Muscle layer of duodenum (tissue), 2 donors: ENCODE measurements around the gene UBXN11.

ENCODE experiments used
- H3K27ac ChIP-seq: one replicate; pipeline ENCODE4 v1.7.0; 2013; ENCODE audit warnings: mild to moderate bottlenecking, low read length
- H3K27me3 ChIP-seq: one replicate; pipeline ENCODE4 v1.7.0; 2013; ENCODE audit warnings: low read depth, mild to moderate bottlenecking, control low read depth, low read length
- H3K36me3 ChIP-seq, 2 donors: one replicate each; pipeline ENCODE4 v1.7.0; 2013; ENCODE audit warnings: low read length in 2 of 2, control low read depth in 1 of 2, mild to moderate bottlenecking in 1 of 2; ENCODE audit not compliant: insufficient read depth in 2 of 2, control insufficient read depth in 1 of 2
- H3K4me1 ChIP-seq, 2 donors: one replicate each; pipeline ENCODE4 v1.7.0; 2013; ENCODE audit warnings: low read length in 2 of 2, mild to moderate bottlenecking in 2 of 2, control low read depth in 1 of 2, moderate library complexity in 1 of 2; ENCODE audit not compliant: insufficient read depth in 2 of 2, control insufficient read depth in 1 of 2
- H3K4me3 ChIP-seq, 2 donors: one replicate each; pipeline ENCODE4 v1.7.0; 2013; ENCODE audit warnings: low read length in 2 of 2, low read depth in 1 of 2, mild to moderate bottlenecking in 1 of 2
- H3K9me3 ChIP-seq, 2 donors: one replicate each; pipeline ENCODE4 v1.7.0; 2013; ENCODE audit warnings: low read length in 2 of 2, control low read depth in 1 of 2, mild to moderate bottlenecking in 1 of 2; ENCODE audit not compliant: control insufficient read depth in 1 of 2
- donor health status: healthy.

The UBXN11 gene

DNA sequence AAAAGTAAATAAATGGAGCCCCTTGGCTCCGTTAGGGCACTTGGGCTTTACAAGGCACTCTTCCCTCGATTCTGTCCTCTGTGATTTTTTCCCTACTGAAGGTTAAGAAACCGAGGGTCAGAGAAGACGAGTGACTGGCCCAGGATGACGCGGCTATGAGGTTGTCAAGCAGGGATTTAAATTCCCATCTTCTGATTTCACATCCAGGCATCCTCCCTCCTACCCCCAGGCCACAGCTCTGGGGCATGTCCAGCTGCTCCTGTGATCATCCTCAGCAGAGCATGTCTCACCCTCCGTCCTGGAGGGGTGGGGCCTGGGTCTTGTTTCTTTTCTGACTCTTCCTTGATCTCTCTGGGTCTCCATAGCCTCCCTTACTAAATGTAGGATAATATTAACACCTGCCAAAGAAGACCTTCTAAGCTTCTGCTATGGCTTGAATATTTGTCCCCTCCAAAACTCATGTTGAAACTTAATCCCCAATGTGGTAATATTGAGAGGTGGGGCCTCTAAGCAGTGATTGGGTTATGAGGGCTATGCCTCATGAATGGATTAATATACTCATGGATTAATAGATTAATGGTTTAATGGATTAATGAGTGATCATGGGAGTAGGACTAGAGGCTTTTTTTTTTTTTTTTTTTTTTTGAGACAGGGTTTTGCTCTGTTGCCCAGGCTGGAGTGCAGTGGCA lies 42.9 kb upstream of the UBXN11 start:
- H3K9me3 ChIP-seq: no peaks in the 10 kb centered on the region
- no peaks in the 10 kb centered on the region for H3K27me3 ChIP-seq
- no peaks in the 10 kb centered on the region for H3K4me1 ChIP-seq
- H3K36me3 ChIP-seq: no peaks in the 10 kb centered on the region
- H3K27ac ChIP-seq: no peak overlapping the region
- H3K4me3 ChIP-seq: no peak overlapping the region

DNA sequence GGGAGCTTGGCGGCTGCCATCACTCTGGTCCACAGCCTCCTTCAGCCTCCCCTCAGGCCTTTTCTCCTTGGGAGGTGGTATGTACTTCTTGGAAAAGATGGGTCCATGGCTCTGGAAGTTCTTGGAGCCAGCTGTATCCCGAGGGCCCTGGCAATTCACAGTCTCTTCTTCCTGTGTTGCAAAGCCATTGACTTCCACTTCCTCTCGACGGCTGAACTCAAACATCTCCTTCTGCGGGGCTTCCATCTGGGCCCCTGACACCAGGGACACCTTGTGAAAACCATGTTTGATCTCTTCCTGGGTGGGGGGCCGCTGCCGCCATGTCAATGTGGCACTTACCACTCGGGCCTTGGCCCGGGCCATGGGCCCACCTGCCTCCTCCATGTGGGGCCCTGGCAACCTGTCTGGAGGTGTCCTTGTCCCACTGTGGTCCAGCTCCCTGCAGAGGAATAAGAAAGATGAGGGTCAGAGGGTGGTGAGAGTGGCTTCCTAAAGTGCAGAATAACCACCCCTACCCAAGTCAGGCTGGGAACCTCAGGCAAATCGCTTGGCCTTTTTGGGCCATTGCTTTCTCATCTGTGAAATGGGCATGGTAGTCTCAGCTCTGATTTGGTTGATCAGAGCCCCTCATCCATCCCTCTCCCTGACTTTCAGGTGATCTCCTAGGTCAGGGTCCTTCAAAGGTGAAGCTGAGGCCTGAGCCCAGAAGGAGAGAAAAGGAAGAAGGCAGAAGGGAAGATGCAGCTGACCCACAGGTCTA lies 40.0 kb upstream of the UBXN11 start:
- Histone ChIP-seq H3K4me1 (no peaks in the 10 kb centered on the region), H3K27me3 (no peaks in the 10 kb centered on the region), H3K4me3 (no peak overlapping the region), H3K27ac (no peak overlapping the region), H3K36me3 (no peaks in the 10 kb centered on the region), H3K9me3 (no peaks in the 10 kb centered on the region)

DNA sequence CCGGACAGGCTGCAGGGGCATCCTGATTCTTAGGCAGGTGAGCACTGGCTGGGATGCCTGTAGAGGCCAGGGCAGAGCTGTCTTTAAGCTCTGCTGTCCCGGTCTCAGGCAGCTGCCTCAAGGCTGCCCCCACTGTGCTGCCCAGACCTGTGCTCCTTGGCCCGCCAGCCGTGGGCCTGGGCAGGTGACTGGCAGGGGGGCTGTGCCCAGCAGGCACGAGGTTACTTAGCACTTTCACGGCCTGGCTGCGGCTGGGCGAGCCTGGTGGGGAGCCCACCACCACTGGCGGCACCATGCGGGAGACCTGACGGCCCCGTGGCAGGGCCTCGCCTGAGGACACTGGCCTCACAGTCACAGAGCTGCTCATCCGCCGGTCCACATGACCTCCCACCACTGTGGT lies 39.3 kb upstream of the UBXN11 start:
- Histone ChIP-seq H3K4me1 (no peaks in the 10 kb centered on the region), H3K27me3 (no peaks in the 10 kb centered on the region), H3K4me3 (no peak overlapping the region), H3K27ac (no peak overlapping the region), H3K36me3 (no peaks in the 10 kb centered on the region), H3K9me3 (no peaks in the 10 kb centered on the region)

DNA sequence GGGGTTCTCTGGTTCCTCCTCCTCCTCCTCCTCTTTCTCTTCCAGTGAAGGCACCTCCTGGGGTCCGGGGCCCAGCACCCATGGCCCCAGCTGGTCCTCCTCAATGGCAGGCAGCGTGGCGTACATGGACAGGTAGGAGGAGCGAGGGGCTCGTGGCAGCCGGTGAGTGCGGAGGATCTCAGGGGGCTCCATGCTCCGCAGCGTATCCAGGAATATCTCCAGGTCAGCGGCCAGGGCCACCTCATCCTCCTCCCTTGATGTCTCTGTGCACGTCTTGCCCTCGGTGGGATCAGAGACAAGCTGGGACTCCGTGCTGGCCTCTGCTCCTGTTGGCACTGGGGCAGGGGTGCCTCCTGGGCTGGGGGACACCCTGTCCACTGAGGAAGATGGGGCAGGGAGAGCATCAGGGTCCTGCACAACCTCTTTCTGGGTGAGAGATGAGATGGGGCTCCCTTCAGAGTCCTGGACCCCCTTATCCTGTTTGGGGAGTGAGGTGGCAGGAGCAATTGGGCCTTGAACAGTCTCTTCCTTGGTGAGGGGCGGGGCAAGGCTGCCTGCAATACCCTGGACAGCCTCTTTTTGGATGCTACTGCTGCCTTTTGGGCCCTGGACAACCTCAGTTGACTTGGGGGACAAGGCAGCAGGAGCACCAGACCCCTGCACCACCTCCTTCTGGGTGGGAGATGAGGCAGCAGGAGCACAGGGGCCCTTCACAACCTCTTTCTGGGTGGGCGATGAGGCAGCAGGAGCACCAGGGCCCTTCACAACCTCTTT lies 37.9 kb upstream of the UBXN11 start:
- Histone ChIP-seq H3K4me1 (no peaks in the 10 kb centered on the region), H3K27me3 (no peaks in the 10 kb centered on the region), H3K4me3 (no peak overlapping the region), H3K36me3 (no peaks in the 10 kb centered on the region), H3K27ac (no peak overlapping the region), H3K9me3 (no peaks in the 10 kb centered on the region)

DNA sequence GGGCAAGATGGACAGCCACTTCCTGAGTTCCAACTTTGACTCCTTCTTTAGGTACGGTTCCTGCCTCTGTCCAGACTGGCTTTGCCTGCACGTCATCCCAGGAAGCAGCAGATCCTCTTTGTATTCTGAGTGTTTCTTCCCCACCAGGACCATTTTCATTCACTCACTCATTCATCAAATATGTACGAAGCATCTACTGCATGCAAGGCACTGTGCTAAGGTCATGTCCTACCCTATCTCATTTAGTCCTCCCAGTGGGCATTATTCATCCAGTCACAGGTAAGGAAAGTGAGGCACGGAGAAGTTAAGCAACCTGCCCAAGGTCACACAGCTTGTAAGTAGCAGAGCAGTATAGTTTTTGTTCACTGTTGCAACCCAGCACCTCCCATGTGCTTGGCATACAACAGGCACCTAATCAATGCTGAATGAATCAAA lies 33.6 kb upstream of the UBXN11 start:
- H3K27me3 ChIP-seq: no peaks in the 10 kb centered on the region
- H3K4me3 ChIP-seq: no peak overlapping the region
- peaks cover 0 to 17% of the 10 kb centered on the region in 2 donors for H3K4me1 ChIP-seq
- no peak overlapping the region for H3K27ac ChIP-seq
- H3K9me3 ChIP-seq: no peaks in the 10 kb centered on the region
- no peaks in the 10 kb centered on the region for H3K36me3 ChIP-seq

DNA sequence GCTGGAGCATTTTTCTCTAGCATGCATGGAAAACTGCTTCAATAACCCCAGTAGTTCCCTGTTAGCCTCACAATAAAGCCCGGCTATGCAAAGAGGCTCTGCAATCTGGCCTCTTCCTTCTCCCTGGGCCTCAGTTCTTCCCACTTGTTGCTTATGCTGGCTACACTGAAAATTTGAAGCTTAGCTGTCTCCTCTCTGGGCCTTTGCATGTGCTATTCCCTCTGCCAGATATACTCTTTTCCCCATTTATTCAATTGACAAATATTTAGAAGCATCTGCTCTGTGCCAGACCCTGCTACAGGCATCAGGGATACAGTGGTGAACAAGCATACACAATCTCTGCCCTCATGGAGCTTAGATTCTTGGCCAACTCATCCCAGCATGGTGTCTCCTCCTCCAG lies 32.2 kb upstream of the UBXN11 start:
- no peak overlapping the region for H3K27ac ChIP-seq
- no peaks in the 10 kb centered on the region for H3K36me3 ChIP-seq
- peaks cover 0 to 17% of the 10 kb centered on the region in 2 donors for H3K4me1 ChIP-seq
- no peak overlapping the region for H3K4me3 ChIP-seq
- no peaks in the 10 kb centered on the region for H3K9me3 ChIP-seq
- H3K27me3 ChIP-seq: peaks cover 4% of the 10 kb centered on the region

DNA sequence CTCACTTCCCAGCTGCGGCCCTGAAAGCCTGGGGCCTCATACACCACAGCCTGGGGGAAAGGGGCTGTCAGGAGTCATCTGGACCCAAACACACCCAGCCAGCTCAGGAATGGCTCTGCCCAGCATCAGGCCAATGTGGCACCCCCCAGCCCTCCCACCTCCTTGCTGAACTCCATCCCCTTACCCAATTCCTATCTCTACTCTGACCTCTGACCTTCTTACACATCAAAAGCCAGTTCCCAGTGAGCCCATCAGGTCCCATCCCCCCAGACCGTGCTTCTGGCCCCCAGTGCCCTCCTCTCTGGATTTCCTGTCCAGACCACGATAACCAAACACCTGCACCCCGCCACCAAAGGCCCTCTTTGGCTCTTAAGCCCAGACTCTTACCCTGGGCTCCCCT lies 31.2 kb upstream of the UBXN11 start:
- no peak overlapping the region for H3K27ac ChIP-seq
- peaks cover 0 to 17% of the 10 kb centered on the region in 2 donors for H3K4me1 ChIP-seq
- no peak overlapping the region for H3K4me3 ChIP-seq
- H3K9me3 ChIP-seq: no peaks in the 10 kb centered on the region
- peaks cover 4% of the 10 kb centered on the region for H3K27me3 ChIP-seq
- no peaks in the 10 kb centered on the region for H3K36me3 ChIP-seq

DNA sequence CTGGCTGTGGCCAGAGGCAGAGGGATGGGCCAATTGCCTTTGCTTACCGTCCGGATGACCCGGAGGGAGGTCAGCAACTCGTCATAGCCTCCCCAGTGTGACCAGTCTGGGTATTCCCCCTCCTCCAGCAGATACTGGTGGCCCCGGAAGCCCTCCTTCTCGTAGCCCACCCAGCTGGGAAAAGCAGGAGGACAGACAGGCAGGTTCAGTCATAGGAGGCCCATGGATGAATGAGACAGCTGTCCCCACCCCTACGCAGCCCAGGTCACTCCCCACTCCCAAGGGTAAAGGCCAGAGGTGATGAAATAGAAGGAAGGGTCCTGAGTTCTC lies 30.7 kb upstream of the UBXN11 start:
- Histone ChIP-seq H3K4me3 (no peak overlapping the region), H3K9me3 (no peaks in the 10 kb centered on the region), H3K4me1 (peaks cover 0 to 17% of the 10 kb centered on the region in 2 donors), H3K27ac (no peak overlapping the region), H3K36me3 (no peaks in the 10 kb centered on the region), H3K27me3 (peaks cover 4% of the 10 kb centered on the region)

DNA sequence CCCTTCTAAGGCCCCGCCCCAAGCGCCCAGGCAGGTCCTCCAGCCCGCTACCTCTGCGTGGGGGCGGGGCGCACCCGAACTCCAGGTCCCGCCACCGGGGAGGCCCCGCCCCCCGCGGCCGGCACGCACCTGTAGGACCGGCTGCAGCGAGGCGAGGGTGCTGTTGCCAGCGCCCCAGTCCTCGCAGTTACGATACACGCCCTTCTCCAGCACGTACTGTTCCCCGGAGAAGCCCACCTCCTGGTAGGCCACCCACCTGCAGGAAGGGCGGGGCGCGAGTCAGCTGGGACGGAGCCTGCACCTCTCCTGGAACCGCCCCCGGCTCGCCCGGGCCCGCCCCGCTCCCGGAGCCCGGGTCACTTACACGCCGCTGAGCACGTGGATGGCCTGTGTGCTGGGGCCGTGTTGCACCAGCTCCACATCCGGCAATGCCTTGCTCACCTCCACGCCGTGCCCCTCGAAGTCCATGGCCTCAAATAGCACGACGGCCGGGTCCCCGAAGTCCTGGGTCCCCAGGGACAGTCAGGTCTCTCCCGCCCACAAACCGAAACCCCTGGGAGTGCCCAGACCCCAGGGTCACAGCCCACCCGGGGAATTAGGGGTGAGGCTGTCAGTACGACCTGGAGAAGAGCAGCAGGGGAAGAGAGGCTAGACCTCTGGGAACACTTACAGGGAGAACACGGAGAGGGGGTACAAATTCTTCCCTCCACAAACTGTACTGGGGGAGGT lies 30.2 kb upstream of the UBXN11 start:
- H3K4me1 ChIP-seq: peaks cover 0 to 17% of the 10 kb centered on the region in 2 donors
- H3K36me3 ChIP-seq: no peaks in the 10 kb centered on the region
- no peaks in the 10 kb centered on the region for H3K9me3 ChIP-seq
- H3K4me3 ChIP-seq: peak overlapping the region; percentile 49 to 73
- peaks cover 4% of the 10 kb centered on the region for H3K27me3 ChIP-seq
- no peak overlapping the region for H3K27ac ChIP-seq

DNA sequence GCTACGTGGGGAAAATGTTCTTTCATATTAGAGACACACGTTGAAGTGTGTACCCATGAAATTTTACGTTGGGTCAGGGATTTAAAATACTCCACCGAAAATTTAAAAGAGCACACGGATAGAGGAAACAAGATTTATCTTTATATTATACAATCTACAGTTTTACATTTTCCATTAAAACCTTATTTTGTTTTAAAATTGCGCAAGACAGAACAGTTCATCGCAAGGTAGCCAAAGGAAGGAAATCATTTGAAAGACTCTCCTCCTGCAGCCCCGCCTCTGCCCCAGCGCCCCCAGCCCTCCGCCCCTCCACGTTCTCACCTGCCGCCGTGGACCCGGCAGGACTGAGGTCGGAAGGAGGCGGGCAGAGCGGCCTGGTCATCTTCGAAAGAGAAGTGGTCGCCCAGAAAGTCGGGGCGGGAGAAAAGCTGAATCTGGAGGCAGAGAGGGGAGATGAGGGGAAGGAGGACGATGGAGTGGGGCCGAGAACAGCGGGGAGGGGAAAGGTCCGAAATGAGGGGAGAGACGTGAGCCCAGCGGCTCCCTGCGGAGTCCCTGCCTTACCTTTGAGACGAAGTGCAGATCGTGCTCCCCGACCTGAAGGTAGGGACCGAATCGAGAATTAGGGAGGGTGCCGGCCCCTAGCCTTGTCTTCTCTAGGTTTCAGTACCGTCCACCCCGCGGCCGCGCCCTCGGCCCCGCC lies 29.5 kb upstream of the UBXN11 start:
- Histone ChIP-seq H3K27ac (no peak overlapping the region), H3K4me3 (peak overlapping the region; percentile 49 to 73), H3K9me3 (no peaks in the 10 kb centered on the region), H3K4me1 (peaks cover 0 to 17% of the 10 kb centered on the region in 2 donors), H3K36me3 (no peaks in the 10 kb centered on the region), H3K27me3 (peaks cover 7% of the 10 kb centered on the region)
